SK-N-MC (cell line): Measurements from ENCODE around the gene LRRC4C.

Experiments
- DNase-seq: peaks from one replicate; pipeline ENCODE4 v3.0.0-alpha.2; 2011; ENCODE audit warnings: low read depth, low spot score
- H3K27ac ChIP-seq: fragments of 200-600 bp; sonication (generic); 2 replicates; pipeline ENCODE4 v1.5.1; 2016; ENCODE audit warnings: mixed run types
- H3K36me3 ChIP-seq: fragments of 200-600 bp; sonication (generic); 2 replicates; pipeline ENCODE4 v1.6.1; 2017; ENCODE audit warnings: antibody characterized with exemption, low read length, mixed read lengths; ENCODE audit not compliant: insufficient read depth
- H3K4me3 ChIP-seq: fragments of 200-600 bp; sonication (generic); 2 replicates; pipeline ENCODE4 v1.5.1; 2016
- H3K9ac ChIP-seq: fragments of 200-600 bp; sonication (generic); 2 replicates; pipeline ENCODE4 v1.8.0; 2017; ENCODE audit warnings: mixed run types, mixed read lengths; ENCODE audit not compliant: insufficient read length
- H3K9me3 ChIP-seq: fragments of 200-600 bp; sonication (generic); 2 replicates; pipeline ENCODE4 v1.6.1; 2017; ENCODE audit warnings: low read depth, mild to moderate bottlenecking, antibody characterized with exemption, low read length, moderate library complexity, mixed read lengths
- EZH2 ChIP-seq: fragments of 200-600 bp; sonication (generic); IDR thresholded peaks from one replicate; pipeline ENCODE4 v1.6.1; 2017; ENCODE audit warnings: antibody characterized with exemption
- FOXP2 ChIP-seq: optimal IDR thresholded peaks from 2 replicates; pipeline ENCODE3; 2011; ENCODE audit warnings: mild to moderate bottlenecking, moderate library complexity; ENCODE audit not compliant: insufficient read depth; ENCODE audit errors: extremely low read length, control extremely low read depth
- POLR2AphosphoS5 ChIP-seq: IDR thresholded peaks from 2 replicates; pipeline ENCODE4 v1.6.1; 2012; ENCODE audit warnings: mild to moderate bottlenecking, low read depth, low read length, borderline replicate concordance

The LRRC4C gene

DNA sequence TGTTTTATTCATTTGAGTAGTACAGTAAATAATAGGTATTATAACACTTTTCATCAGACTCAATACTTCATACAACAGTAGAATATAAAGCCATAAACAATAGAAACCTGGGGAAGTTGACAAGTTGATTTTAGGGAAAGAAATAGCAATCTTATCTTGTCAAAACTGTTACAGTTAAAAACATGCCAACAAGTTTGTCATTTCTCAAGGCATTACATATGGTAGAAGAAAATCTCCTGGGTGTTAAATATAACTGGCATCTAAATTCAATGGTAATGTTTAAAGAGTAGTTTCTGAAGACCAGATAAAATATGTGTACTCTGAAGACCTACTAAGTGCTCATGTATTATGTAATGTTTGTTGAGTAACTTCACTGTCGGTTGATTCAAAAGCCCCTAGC lies 75.1 kb downstream of the LRRC4C start:
- Histone ChIP-seq H3K27ac (no peak overlapping the region), H3K36me3 (no peaks in the 10 kb centered on the region), H3K4me3 (no peak overlapping the region), H3K9ac (no peak overlapping the region), H3K9me3 (no peaks in the 10 kb centered on the region)
- TF ChIP-seq POLR2AphosphoS5 (no peak), FOXP2 (no peak), EZH2 (no peak)
- DNase-seq: no peak

GRCh38 chr11:41383768-41384167 lies 75.7 kb downstream of the LRRC4C start:
- TF ChIP-seq POLR2AphosphoS5 (no peak), EZH2 (no peak), FOXP2 (no peak)
- Histone ChIP-seq H3K4me3 (no peak overlapping the region), H3K27ac (no peak overlapping the region), H3K9ac (no peak overlapping the region), H3K9me3 (no peaks in the 10 kb centered on the region), H3K36me3 (no peaks in the 10 kb centered on the region)
- DNase-seq: no peak

DNA sequence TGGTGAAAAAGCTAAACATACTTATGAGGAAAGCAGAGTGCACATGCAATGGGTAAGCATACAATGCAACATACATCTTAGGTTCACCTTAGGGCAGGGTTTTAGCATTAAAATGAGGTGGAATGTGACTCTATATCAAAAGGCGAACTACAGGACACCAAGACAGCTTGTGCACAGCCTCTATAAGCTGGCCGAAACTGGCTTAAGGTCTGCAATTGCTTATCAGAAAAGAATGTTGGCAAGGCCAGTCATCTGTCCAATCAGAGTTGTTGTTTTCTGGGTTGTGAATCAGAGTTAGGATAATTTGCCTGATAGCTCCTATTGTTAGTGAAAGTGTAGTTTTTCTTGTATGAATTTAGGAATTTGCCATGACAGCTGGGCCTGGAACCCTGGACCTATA lies 76.5 kb downstream of the LRRC4C start:
- H3K9me3 ChIP-seq: no peaks in the 10 kb centered on the region
- TF ChIP-seq FOXP2: no peak
- no peak for TF ChIP-seq POLR2AphosphoS5
- TF ChIP-seq EZH2: no peak
- H3K4me3 ChIP-seq: no peak overlapping the region
- no peaks in the 10 kb centered on the region for H3K36me3 ChIP-seq
- no peak for DNase-seq
- H3K9ac ChIP-seq: no peak overlapping the region
- H3K27ac ChIP-seq: no peak overlapping the region

DNA sequence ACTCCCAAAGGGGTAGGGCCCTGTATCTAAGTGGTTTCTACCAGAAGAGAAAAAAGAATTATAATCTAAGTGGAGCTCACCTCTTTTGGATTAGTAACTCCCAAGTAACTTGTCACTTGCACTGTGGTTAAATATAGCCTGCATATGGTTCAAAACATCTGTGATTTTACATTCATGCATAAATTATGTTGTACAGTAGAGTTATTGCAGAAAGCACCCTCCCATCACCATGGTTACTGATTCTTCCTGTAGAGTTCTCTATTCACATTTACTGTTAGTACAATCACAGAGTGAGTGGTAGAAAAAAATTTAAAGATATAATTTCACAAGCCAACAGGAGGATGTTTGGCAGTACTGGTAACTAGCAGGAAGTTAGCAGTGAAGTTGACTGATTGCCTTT lies 80.4 kb downstream of the LRRC4C start:
- DNase-seq: peak; percentile 66
- H3K9ac ChIP-seq: no peak overlapping the region
- H3K27ac ChIP-seq: peak overlapping the region; percentile 78
- H3K4me3 ChIP-seq: peak overlapping the region; percentile 58
- no peaks in the 10 kb centered on the region for H3K9me3 ChIP-seq
- no peaks in the 10 kb centered on the region for H3K36me3 ChIP-seq
- TF ChIP-seq EZH2 (no peak), POLR2AphosphoS5 (no peak), FOXP2 (no peak)

- no peaks in the 10 kb centered on the region for H3K9me3 ChIP-seq
- H3K27ac ChIP-seq: 0 out of 2 replicates have a peak overlapping the region, but pooled peaks have one; percentile 78
- no peak overlapping the region for H3K9ac ChIP-seq
- H3K4me3 ChIP-seq: no peak overlapping the region
- no peaks in the 10 kb centered on the region for H3K36me3 ChIP-seq
- no peak for DNase-seq
- TF ChIP-seq FOXP2: no peak
- TF ChIP-seq EZH2: no peak
Observed at GRCh38 chr11:41377709-41378394, 81.6 kb downstream of the LRRC4C start.

GRCh38 chr11:41351825-41352224 lies 107.6 kb downstream of the LRRC4C start:
- Histone ChIP-seq H3K36me3 (no peaks in the 10 kb centered on the region), H3K4me3 (no peak overlapping the region), H3K9me3 (no peaks in the 10 kb centered on the region), H3K9ac (no peak overlapping the region), H3K27ac (no peak overlapping the region)
- no peak for DNase-seq
- TF ChIP-seq POLR2AphosphoS5 (no peak), FOXP2 (no peak), EZH2 (no peak)

DNA sequence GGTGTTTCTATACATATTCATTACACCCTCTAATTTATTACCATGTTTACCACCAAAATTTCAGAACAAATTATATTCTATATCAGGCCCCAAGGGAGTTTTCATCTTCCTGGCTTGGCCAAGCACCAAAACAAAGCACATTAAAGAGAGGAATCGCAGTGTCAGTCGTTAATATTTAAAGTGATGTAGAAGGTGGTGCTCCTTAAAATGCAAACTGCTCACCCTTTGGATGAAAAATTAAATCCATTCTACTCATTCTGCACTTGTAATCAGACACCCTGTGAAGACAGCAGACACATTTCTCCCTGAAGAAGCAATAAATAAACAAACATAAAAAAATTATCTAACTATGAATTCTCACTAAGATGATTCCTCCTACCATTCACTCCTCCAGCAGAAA lies 113.4 kb downstream of the LRRC4C start:
- Histone ChIP-seq H3K9ac (no peak overlapping the region), H3K27ac (no peak overlapping the region), H3K9me3 (no peaks in the 10 kb centered on the region), H3K4me3 (no peak overlapping the region), H3K36me3 (no peaks in the 10 kb centered on the region)
- TF ChIP-seq EZH2 (no peak), POLR2AphosphoS5 (no peak), FOXP2 (no peak)
- no peak for DNase-seq

DNA sequence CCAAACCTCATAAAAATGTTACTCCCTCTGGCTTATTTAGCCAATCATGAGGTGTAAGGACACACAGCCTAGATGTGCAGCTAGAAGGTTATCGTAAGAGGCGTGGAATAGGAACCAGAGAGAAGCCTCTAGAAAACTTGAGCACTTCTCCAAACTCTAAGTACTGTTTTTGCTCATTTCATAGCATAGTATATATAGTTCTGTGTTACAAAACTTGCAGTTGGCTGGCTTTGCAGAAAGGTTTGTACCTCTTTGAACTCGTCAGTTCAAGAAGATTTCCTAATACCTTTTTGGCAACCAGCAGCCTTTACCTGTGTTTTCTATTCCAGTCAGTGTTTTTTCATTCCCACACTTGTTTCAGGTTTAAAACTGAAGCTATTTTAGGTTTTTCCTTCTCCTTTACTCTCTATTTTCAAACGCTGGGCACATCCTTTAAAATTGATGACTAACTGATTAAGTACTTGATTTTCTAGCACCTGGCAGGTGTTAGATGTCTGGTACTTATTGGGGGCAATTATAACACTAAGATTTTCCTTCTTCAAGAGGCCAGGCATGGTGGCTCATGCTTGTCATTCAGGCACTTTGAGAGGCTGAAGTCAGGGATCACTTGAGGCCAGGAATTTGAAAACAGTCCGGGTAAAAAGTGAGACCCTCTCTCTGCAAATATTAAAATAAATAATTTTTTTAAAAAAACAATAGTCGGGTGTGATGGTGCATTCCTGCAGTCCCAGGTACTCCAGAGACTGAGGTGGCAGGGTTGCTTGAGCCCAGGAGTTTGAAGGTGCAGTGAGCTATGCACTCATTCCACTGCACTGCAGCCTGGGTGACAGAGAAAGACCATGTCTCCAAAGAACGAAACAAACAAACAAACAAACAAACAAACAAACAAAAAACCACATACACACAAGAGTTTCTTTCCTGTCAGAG lies 125.2 kb downstream of the LRRC4C start:
- H3K9ac ChIP-seq: no peak overlapping the region
- no peak for TF ChIP-seq EZH2
- no peak for TF ChIP-seq POLR2AphosphoS5
- TF ChIP-seq FOXP2: no peak
- no peak for DNase-seq
- H3K27ac ChIP-seq: no peak overlapping the region
- no peaks in the 10 kb centered on the region for H3K9me3 ChIP-seq
- no peak overlapping the region for H3K4me3 ChIP-seq
- no peaks in the 10 kb centered on the region for H3K36me3 ChIP-seq

- H3K9ac ChIP-seq: no peak overlapping the region
- no peak overlapping the region for H3K4me3 ChIP-seq
- TF ChIP-seq POLR2AphosphoS5 (no peak), EZH2 (no peak), FOXP2 (no peak)
- H3K27ac ChIP-seq: no peak overlapping the region
- no peak for DNase-seq
- H3K9me3 ChIP-seq: no peaks in the 10 kb centered on the region
- H3K36me3 ChIP-seq: no peaks in the 10 kb centered on the region
Observed at GRCh38 chr11:41333357-41333756, 126.1 kb downstream of the LRRC4C start.
